HAP-1 (cell line): ENCODE results near the gene MAP7D2.

Experiments used
- DNase-seq, 2 experiments: peaks; one replicate each; pipeline ENCODE4 v3.0.0-alpha.2; 2016 to 2020; ENCODE audit warnings: low spot score in 2 of 2
- H3K27me3 ChIP-seq: fragments of 250-450 bp; sonication (Bioruptor Pico); 2 replicates; pipeline ENCODE4 v1.5.1; 2020; ENCODE audit warnings: low read depth, mild to moderate bottlenecking, moderate library complexity
- H3K36me3 ChIP-seq: fragments of 250-450 bp; sonication (Bioruptor Pico); replicated peaks from 2 replicates; pipeline ENCODE4 v1.5.1; 2020; ENCODE audit warnings: mild to moderate bottlenecking
- H3K4me1 ChIP-seq: fragments of 250-450 bp; sonication (Bioruptor Pico); 2 replicates; pipeline ENCODE4 v1.5.1; 2020; ENCODE audit warnings: mild to moderate bottlenecking
- H3K4me3 ChIP-seq: fragments of 250-450 bp; sonication (Bioruptor Pico); 2 replicates; pipeline ENCODE4 v1.5.1; 2020; ENCODE audit warnings: mild to moderate bottlenecking, moderate library complexity
- H3K9me3 ChIP-seq: fragments of 250-450 bp; sonication (Bioruptor Pico); 2 replicates; pipeline ENCODE4 v1.5.1; 2020; ENCODE audit warnings: mild to moderate bottlenecking, moderate library complexity
- in situ Hi-C: fragments of 300-500 bp; cut with MboI; formaldehyde crosslinking; loops from 3 replicates; pipeline ENCODE4 v1.14.3; 2020; ENCODE audit warnings: low sequenced_read_pairs, inconsistent platforms, mixed read lengths

MAP7D2 gene

GRCh38 chrX:20046864-20047263 is 69.8 kb downstream of the MAP7D2 start:
- Histone ChIP-seq H3K9me3 (no peaks in the 10 kb centered on the region), H3K36me3 (no peaks in the 10 kb centered on the region), H3K4me3 (no peak overlapping the region), H3K27me3 (no peaks in the 10 kb centered on the region), H3K4me1 (no peaks in the 10 kb centered on the region)
- no peak for DNase-seq
- in situ Hi-C loops, result no loop called here

DNA sequence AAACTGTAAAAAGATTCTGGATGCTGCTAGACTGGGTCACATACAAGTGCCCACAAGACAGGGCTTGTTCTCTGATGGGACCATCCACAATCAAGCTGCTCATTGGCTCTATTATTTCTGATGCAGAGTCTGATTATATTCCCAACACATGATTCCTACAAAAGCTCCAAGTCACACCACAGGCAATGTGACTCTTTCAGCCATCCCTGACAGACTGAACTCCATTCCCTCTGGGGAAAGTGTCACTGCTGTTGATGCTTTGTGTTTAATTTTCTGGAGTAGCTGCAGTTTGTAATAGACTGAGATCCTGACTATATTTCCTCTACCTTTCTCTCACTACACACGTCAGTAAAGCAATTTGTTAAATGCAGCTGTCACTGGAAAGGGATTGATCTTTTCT is 70.5 kb downstream of the MAP7D2 start:
- Histone ChIP-seq H3K27me3 (no peaks in the 10 kb centered on the region), H3K36me3 (no peaks in the 10 kb centered on the region), H3K9me3 (no peaks in the 10 kb centered on the region), H3K4me3 (no peak overlapping the region), H3K4me1 (no peaks in the 10 kb centered on the region)
- no peak for DNase-seq
- in situ Hi-C loops, result no loop called here

- no peaks in the 10 kb centered on the region for H3K36me3 ChIP-seq
- no peak overlapping the region for H3K4me3 ChIP-seq
- H3K4me1 ChIP-seq, result no peaks in the 10 kb centered on the region
- no peaks in the 10 kb centered on the region for H3K27me3 ChIP-seq
- in situ Hi-C loops, result no loop called here
- no peaks in the 10 kb centered on the region for H3K9me3 ChIP-seq
- DNase-seq, result no peak
Measured at GRCh38 chrX:20042221-20042620, 74.5 kb downstream of the MAP7D2 start.

DNA sequence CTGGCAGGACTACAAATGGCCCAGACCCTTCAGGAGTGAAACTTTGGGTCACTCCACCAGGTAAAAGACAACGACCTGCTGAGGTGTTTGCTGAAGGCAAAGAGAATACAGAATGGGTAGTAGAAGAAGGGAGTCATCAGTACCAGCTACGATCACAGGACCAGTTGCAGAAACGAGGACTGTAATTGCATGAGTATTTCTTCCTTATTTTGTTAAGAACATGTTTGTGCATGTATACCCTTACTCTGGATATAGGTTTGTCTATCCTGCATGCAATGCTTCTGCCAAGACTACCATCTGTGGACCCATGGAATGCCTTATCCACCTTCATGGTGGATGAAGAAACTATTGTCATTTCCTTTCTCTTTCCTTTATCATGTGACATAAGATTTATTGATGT is 77.7 kb downstream of the MAP7D2 start:
- in situ Hi-C loops, result no loop called here
- no peak for DNase-seq

DNA sequence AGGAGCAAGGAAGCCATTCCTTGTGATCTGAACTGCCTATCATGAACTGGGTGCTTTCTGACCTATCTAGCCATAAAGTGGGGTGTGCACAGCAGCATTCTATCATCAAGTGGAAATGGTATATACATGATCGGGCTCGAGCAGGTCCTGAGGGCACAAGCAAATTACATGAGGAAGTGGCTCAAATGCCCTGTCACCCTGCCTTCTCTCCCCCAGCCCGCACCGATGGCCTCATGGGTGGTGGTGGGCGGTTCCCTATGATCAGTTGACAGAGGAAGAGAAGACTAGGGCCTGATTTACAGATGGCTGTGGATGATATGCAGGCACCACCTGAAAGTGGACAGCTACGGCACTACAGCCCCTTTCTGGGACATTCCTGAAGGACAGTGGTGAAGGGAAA is 79.5 kb downstream of the MAP7D2 start:
- H3K9me3 ChIP-seq, result no peaks in the 10 kb centered on the region
- no peak overlapping the region for H3K4me3 ChIP-seq
- no peaks in the 10 kb centered on the region for H3K27me3 ChIP-seq
- no peaks in the 10 kb centered on the region for H3K4me1 ChIP-seq
- in situ Hi-C loops, result no loop called here
- no peak for DNase-seq
- no peaks in the 10 kb centered on the region for H3K36me3 ChIP-seq

More for the DNA sequence above, 77.7 kb downstream of the MAP7D2 start:
- Histone ChIP-seq H3K27me3 (no peaks in the 10 kb centered on the region), H3K4me3 (no peak overlapping the region), H3K9me3 (no peaks in the 10 kb centered on the region), H3K36me3 (no peaks in the 10 kb centered on the region), H3K4me1 (no peaks in the 10 kb centered on the region)

- H3K4me3 ChIP-seq, result no peak overlapping the region
- no peaks in the 10 kb centered on the region for H3K4me1 ChIP-seq
- H3K36me3 ChIP-seq, result no peaks in the 10 kb centered on the region
- no peaks in the 10 kb centered on the region for H3K9me3 ChIP-seq
- no peaks in the 10 kb centered on the region for H3K27me3 ChIP-seq
- DNase-seq, result no peak
- in situ Hi-C loops, result no loop called here
Measured at GRCh38 chrX:20032201-20032600, 84.5 kb downstream of the MAP7D2 start.

DNA sequence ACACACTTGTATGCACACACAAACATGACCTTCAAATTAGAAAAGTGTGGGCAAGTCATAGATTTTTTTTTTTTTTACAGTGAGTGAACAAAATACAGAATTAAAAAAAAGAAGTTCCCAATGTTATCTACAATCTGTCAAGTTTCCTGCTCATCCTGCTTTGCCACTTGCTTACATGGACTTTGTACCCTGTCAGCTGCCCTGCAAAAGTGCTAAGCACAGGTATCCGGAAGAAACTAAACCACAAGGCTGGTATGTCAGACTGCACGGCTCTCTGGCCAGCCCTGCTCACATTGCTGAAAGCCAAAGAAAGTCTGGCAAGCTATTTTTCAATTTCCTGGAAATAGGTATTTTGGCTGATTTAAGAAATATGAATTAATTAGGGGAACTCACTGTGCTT is 87.0 kb downstream of the MAP7D2 start:
- no peak overlapping the region for H3K4me3 ChIP-seq
- no peak for DNase-seq
- H3K27me3 ChIP-seq, result no peaks in the 10 kb centered on the region
- H3K36me3 ChIP-seq, result no peaks in the 10 kb centered on the region
- in situ Hi-C loops, result no loop called here
- no peaks in the 10 kb centered on the region for H3K4me1 ChIP-seq
- no peaks in the 10 kb centered on the region; the same call in 1 of the 2 replicates for H3K9me3 ChIP-seq

GRCh38 chrX:20028588-20028987 is 88.1 kb downstream of the MAP7D2 start:
- no peaks in the 10 kb centered on the region; the same call in 1 of the 2 replicates for H3K9me3 ChIP-seq

DNA sequence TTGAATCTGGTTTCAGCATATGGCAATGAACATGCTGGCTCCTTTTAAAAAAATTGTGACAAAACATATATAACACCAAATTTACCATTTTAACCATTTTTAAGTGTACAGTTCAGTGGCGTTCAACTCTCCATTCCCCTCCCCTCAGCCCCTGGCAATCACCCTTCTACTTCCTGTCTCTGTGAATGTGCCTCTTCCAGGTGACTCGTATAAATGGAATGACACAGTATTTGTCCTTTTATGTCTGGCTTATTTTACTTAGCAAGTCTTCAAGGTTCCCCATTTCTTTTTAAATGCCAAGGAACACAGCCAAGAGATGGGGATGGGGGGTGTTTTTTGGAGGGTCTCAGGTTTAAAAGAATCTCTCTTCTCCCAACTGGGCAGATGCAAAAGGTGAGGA is 90.4 kb downstream of the MAP7D2 start:
- no peak for DNase-seq
- H3K36me3 ChIP-seq, result no peaks in the 10 kb centered on the region
- H3K4me3 ChIP-seq, result no peak overlapping the region
- no peaks in the 10 kb centered on the region for H3K27me3 ChIP-seq
- H3K4me1 ChIP-seq, result peaks cover 8% of the 10 kb centered on the region
- H3K9me3 ChIP-seq, result no peaks in the 10 kb centered on the region; the same call in 1 of the 2 replicates
- in situ Hi-C loops, result no loop called here

More at GRCh38 chrX:20028588-20028987, 88.1 kb downstream of the MAP7D2 start:
- Histone ChIP-seq H3K27me3 (no peaks in the 10 kb centered on the region), H3K4me3 (no peak overlapping the region), H3K36me3 (no peaks in the 10 kb centered on the region), H3K4me1 (no peaks in the 10 kb centered on the region)
- in situ Hi-C loops, result no loop called here
- DNase-seq, result no peak

- in situ Hi-C loops, result no loop called here
- peaks cover 8% of the 10 kb centered on the region for H3K4me1 ChIP-seq
- no peaks in the 10 kb centered on the region for H3K36me3 ChIP-seq
- no peaks in the 10 kb centered on the region for H3K27me3 ChIP-seq
- DNase-seq, result no peak
- H3K4me3 ChIP-seq, result no peak overlapping the region
- peaks cover 2% of the 10 kb centered on the region; the same call in 1 of the 2 replicates for H3K9me3 ChIP-seq
Measured at GRCh38 chrX:20019672-20020365, 96.9 kb downstream of the MAP7D2 start.

- Histone ChIP-seq H3K27me3 (no peaks in the 10 kb centered on the region), H3K36me3 (no peaks in the 10 kb centered on the region), H3K4me3 (no peak overlapping the region), H3K9me3 (peaks cover 2% of the 10 kb centered on the region; the same call in 1 of the 2 replicates), H3K4me1 (no peaks in the 10 kb centered on the region)
- no peak for DNase-seq
- in situ Hi-C loops, result no loop called here
Measured at GRCh38 chrX:20016616-20016945, 100.1 kb downstream of the MAP7D2 start.

DNA sequence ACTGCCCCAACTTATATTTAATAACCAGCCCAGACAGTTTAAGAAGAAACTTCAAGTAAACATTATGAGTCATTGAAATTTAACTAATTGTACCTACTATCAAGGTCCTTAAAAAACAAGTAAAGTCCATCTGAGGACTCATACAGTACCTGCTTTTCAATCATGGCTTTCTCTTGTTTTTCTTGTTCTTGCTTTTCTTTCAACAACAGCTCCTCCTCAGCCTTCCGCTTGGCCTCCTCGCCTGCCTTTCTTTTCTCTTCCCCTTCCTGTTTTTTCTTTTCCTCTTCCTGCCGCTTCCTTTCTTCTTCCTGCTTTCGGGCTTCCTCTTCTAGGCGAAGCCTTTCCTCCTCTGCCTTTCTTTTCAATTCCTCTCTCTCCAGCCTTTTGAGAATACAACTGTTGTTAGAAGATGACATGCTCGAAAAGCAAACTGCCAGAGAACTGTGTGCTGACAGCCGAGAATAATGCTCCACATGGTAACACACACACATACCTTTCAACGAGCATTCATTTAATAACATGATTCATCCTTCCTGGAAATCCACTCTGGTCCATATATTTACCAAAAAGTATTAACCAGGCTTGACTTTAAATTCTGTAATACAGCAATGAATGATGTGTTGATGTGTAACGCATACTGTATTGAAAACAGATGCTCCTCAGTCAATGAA is 100.6 kb downstream of the MAP7D2 start:
- DNase-seq, result no peak
- in situ Hi-C loops, result no loop called here
- peaks cover 2% of the 10 kb centered on the region; the same call in 1 of the 2 replicates for H3K9me3 ChIP-seq

GRCh38 chrX:20015422-20015821 is 101.3 kb downstream of the MAP7D2 start:
- H3K9me3 ChIP-seq, result peaks cover 2% of the 10 kb centered on the region; the same call in 1 of the 2 replicates
- no peak for DNase-seq

More for the DNA sequence above, 100.6 kb downstream of the MAP7D2 start:
- H3K36me3 ChIP-seq, result no peaks in the 10 kb centered on the region
- H3K4me3 ChIP-seq, result no peak overlapping the region
- H3K4me1 ChIP-seq, result no peaks in the 10 kb centered on the region
- H3K27me3 ChIP-seq, result no peaks in the 10 kb centered on the region

DNA sequence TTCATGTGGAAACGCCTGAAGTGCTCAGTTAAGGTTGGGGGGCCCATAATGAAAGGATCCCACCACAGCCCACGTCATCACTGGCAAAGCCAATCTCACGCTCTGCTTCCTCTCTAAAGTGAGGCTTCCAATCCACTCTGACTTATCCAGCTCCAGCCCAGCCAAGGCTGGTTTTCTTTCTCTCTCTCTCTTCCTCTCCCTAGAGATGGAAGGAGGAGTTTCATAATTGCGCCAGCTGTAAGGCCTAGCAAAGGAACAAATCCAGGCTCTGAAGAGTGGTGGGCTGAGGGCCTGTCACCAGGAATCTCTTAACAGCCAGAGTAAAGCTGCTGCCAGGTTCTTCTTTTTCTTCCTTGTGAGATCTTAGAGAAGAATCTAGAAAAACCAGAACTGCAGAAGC is 105.1 kb downstream of the MAP7D2 start:
- peaks cover 2% of the 10 kb centered on the region; the same call in 1 of the 2 replicates for H3K9me3 ChIP-seq
- no peaks in the 10 kb centered on the region for H3K36me3 ChIP-seq
- no peak overlapping the region for H3K4me3 ChIP-seq
- peaks cover 21% of the 10 kb centered on the region for H3K4me1 ChIP-seq
- in situ Hi-C loops, result no loop called here
- H3K27me3 ChIP-seq, result no peaks in the 10 kb centered on the region
- no peak for DNase-seq

More at GRCh38 chrX:20015422-20015821, 101.3 kb downstream of the MAP7D2 start:
- Histone ChIP-seq H3K27me3 (no peaks in the 10 kb centered on the region), H3K36me3 (no peaks in the 10 kb centered on the region), H3K4me3 (no peak overlapping the region), H3K4me1 (no peaks in the 10 kb centered on the region)
- in situ Hi-C loops, result no loop called here
